GM12878 (cell line): ENCODE measurements around the gene CSTF1.

ENCODE experiments used
- CEBPB ChIP-seq, 2 experiments: fragments of 150-350 bp in 1 of 2; IDR thresholded peaks; 2 replicates each; pipeline ENCODE4 v1.6.1; 2012 to 2014; ENCODE audit warnings: low read depth in 2 of 2, low read length in 2 of 2, borderline replicate concordance in 1 of 2, inconsistent platforms in 1 of 2
- EGR1 ChIP-seq, 2 experiments: IDR thresholded peaks; 1 replicate in 1 of 2; 2 replicates in 1 of 2; pipeline ENCODE4 v1.6.1; 2011 to 2012; ENCODE audit warnings: low read depth in 2 of 2, low read length in 2 of 2, borderline replicate concordance in 1 of 2, mild to moderate bottlenecking in 1 of 2, moderate library complexity in 1 of 2
- EP300 ChIP-seq, 2 experiments: fragments of 150-350 bp in 1 of 2; IDR thresholded peaks; 2 replicates each; pipeline ENCODE4 v1.6.1; 2011 to 2012; ENCODE audit warnings: low read depth in 2 of 2, low read length in 2 of 2, borderline replicate concordance in 1 of 2, improper control_type of control experiment in 1 of 2, inconsistent platforms in 1 of 2; ENCODE audit not compliant: control insufficient read depth in 1 of 2
- ESRRA ChIP-seq: IDR thresholded peaks from 2 replicates; pipeline ENCODE4 v1.6.1; 2012; ENCODE audit warnings: mild to moderate bottlenecking, low read length, improper control_type of control experiment
- EZH2 ChIP-seq: IDR thresholded peaks from 2 replicates; pipeline ENCODE4 v1.6.1; 2012; ENCODE audit warnings: low read depth, mild to moderate bottlenecking, control low read depth, inconsistent platforms, low read length, borderline replicate concordance; ENCODE audit not compliant: control insufficient read depth
- GABPA ChIP-seq: IDR thresholded peaks from 2 replicates; pipeline ENCODE4 v1.6.1; 2014; ENCODE audit warnings: antibody characterized with exemption, low read depth, mild to moderate bottlenecking, inconsistent platforms
- MYC ChIP-seq: IDR thresholded peaks from 2 replicates; pipeline ENCODE4 v1.6.1; 2011; ENCODE audit warnings: mild to moderate bottlenecking, low read length, moderate library complexity, inconsistent platforms; ENCODE audit not compliant: insufficient read depth, insufficient replicate concordance, insufficient read length, severe bottlenecking
- NFIC ChIP-seq: IDR thresholded peaks from 2 replicates; pipeline ENCODE4 v1.6.1; 2012; ENCODE audit warnings: low read depth, mild to moderate bottlenecking, inconsistent platforms, low read length, moderate library complexity
- NFYA ChIP-seq: IDR thresholded peaks from 2 replicates; pipeline ENCODE4 v1.6.1; 2011; ENCODE audit warnings: low read depth, mild to moderate bottlenecking, low read length, improper control_type of control experiment, borderline replicate concordance
- NR2C2 ChIP-seq: IDR thresholded peaks from 2 replicates; pipeline ENCODE4 v1.6.1; 2011; ENCODE audit warnings: borderline replicate concordance, low read depth; ENCODE audit not compliant: control insufficient read depth, insufficient read length
- PBX3 ChIP-seq: IDR thresholded peaks from 2 replicates; pipeline ENCODE4 v1.6.1; 2011; ENCODE audit warnings: mild to moderate bottlenecking, low read depth, low read length, moderate library complexity; ENCODE audit not compliant: insufficient replicate concordance
- POLR2A ChIP-seq: IDR thresholded peaks from 2 replicates; pipeline ENCODE4 v1.6.1; 2011; ENCODE audit warnings: low read depth, mild to moderate bottlenecking, low read length
- ZZZ3 ChIP-seq: IDR thresholded peaks from 2 replicates; pipeline ENCODE4 v1.6.1; 2011; ENCODE audit warnings: low read depth; ENCODE audit not compliant: control insufficient read depth, insufficient read length
- TF ChIP-seq, protein P1 (sequence below), 3 experiments: IDR thresholded peaks in 2 of 3; conservative IDR thresholded peaks in 1 of 3; 2 replicates each; pipeline ENCODE4 v1.5.1; 2011; ENCODE audit warnings: low read depth in 3 of 3, low read length in 3 of 3, mild to moderate bottlenecking in 3 of 3, control low read depth in 2 of 3, moderate library complexity in 2 of 3, inconsistent platforms in 1 of 3, mixed read lengths in 1 of 3; ENCODE audit not compliant: control insufficient read depth in 2 of 3, insufficient read depth in 1 of 3; ENCODE audit errors: extremely low read depth in 1 of 3

DNA sequence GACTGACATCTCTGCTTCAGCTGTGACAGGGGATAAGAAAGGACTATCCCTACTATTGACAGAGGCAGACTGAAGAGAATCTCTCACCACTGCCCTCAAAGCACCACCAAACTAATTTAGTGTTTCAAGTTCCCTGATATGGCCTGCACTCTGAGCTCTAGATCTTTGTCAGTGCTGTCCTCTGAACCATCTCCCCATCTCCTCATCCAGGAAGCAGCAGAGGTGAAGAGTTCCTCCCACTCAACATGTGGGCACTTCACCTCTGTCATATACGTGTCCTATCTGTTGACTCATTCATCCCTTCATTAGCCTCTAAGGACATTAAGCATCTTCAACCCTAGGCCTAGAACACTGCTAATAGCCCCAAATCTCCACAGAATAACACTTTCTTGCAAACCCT is 19.6 kb upstream of the CSTF1 start:
- TF ChIP-seq, protein P1, sequence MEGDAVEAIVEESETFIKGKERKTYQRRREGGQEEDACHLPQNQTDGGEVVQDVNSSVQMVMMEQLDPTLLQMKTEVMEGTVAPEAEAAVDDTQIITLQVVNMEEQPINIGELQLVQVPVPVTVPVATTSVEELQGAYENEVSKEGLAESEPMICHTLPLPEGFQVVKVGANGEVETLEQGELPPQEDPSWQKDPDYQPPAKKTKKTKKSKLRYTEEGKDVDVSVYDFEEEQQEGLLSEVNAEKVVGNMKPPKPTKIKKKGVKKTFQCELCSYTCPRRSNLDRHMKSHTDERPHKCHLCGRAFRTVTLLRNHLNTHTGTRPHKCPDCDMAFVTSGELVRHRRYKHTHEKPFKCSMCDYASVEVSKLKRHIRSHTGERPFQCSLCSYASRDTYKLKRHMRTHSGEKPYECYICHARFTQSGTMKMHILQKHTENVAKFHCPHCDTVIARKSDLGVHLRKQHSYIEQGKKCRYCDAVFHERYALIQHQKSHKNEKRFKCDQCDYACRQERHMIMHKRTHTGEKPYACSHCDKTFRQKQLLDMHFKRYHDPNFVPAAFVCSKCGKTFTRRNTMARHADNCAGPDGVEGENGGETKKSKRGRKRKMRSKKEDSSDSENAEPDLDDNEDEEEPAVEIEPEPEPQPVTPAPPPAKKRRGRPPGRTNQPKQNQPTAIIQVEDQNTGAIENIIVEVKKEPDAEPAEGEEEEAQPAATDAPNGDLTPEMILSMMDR (IDR thresholded peaks at IDR 0.05 in 2 of 3, conservative IDR thresholded peaks at IDR 0.05 in 1 of 3; ENCODE audit: control insufficient read depth in 2 of 3, extremely low read depth in 1 of 3, insufficient read depth in 1 of 3, low read depth in 3 of 3, low read length in 3 of 3): no peak
- TF ChIP-seq GABPA (no peak), POLR2A (no peak), ZZZ3 (no peak), ESRRA (no peak), NFIC (no peak), PBX3 (no peak), MYC (no peak), EP300 (IDR thresholded peaks at IDR 0.05; ENCODE audit: borderline replicate concordance in 1 of 2, control insufficient read depth in 1 of 2, low read depth in 2 of 2, low read length in 2 of 2) (no peak), NR2C2 (no peak), EGR1 (IDR thresholded peaks at IDR 0.05; ENCODE audit: borderline replicate concordance in 1 of 2, low read depth in 2 of 2, low read length in 2 of 2) (no peak), EZH2 (no peak), CEBPB (IDR thresholded peaks at IDR 0.05; ENCODE audit: borderline replicate concordance in 1 of 2, low read depth in 2 of 2, low read length in 2 of 2) (no peak), NFYA (no peak)
